HG03432 (cell line): Measurements from ENCODE around the gene SAP30.

Experiments used
- ATAC-seq: cut with Tn5 transposase; IDR thresholded peaks from one replicate; pipeline ENCODE4 v1.9.1; 2021; ENCODE audit warnings: mild to moderate bottlenecking, moderate library complexity; ENCODE audit not compliant: unreplicated experiment

Gene SAP30

DNA sequence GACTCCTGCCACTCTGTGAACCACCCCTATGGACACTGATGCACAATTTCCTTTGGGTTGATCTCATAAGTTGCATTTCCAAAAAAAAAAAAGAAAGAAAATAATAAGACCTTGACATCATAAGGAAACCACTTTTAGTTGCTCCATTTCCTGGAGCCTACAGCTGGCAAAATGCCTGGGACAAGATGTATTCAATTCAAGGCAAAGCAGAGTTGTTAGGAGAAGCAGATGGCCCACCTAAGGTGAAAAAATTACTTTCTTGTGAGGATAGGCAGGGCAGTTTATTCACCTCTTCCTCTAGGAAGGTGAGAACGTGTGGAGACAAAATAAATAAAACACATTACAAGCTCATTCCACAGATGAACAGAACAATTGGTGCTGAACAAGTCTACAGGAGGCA lies 42.3 kb downstream of the SAP30 start:
- ATAC-seq, result no peak

DNA sequence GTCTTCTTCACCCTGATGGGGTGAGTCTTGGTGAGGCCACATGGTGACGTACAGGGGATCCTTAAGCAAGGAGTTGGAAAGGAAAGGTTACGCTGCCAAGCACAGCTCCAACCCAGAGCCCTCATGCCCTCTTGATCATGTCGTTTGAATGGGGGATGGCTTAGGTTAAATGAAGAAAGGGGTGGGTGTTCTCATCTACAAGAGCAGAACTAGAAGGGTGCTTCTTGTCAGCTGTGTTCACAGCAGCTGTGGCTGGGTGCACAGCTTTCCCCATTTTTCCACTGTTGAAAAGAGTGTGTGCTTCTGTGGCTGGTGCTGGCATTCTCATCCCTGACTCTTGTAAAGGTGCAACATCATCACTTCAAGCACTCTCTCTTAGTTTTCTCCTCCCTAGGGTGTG lies 43.7 kb downstream of the SAP30 start:
- ATAC-seq, result no peak

DNA sequence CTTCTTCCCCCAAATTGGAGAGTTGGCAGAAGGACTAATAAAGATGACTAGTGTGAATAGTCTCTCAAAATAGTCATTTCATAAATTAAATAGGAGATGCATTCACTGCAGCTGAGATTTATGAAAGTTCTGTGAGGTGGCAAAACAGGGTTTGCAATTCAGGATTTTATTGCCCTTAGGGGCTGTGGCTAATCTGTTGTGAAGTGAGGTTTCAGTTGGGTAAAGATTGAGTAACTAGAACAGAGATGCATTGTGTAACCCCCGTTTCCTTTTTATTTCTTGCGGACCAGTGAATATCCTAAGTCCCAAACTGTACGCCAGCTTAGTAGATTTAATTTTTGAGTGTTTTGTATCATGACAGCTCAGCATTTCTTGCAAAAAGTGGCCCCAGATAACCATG lies 44.3 kb downstream of the SAP30 start:
- no peak for ATAC-seq

DNA sequence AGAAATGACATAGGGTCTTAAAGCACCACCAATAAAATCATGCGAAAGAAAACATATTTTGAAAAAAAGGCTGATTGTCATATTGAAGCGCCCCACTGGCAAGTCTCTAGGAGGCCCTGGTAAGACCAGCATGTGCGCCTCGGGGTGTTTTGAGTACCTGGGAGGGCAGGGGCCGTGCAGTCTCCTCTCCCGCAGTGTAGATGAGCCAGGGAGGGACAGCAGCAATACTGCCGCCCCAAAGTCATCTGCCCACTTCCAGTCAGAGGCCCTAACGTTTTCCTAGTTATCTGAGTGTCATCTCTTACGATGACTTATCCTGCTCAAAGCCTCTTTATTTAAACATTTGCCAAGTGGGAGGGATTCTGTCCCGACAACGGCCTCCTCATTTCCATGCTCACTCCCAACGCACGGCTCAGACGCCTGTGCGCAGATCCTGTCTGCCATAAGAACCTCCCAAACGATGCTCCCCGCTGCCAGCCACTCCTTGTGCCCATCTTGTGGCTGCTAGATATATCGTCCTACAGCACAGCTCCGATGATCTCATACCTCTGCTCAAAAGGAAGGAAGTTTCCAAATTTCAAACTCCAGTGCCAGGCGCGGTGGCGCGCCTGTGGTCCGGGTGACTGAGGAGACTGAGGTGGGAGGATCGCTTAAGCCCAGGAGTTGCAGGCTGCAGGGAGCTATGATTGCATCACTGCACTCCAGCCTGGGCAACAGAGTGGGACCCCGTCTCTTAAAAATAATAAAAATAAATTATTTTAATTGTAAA lies 45.3 kb downstream of the SAP30 start:
- ATAC-seq, result no peak

DNA sequence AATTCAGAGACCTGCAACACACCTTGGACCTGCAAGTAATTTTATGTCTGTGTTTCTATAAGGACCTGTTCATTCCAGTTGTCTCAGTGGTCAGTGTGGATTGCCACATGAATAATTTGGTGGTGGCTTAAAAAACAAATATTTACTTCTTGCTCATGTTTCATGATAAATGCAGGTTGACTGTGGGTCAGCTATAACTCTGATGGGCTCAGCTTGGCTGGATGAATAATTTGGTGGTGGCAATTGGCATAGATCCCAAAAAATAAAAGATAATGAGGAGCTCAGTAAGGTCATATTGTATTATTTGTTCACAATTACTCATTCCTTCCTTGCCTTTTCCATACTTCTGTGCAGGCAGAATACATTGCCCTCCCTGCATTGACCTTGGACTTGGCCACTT lies 47.1 kb downstream of the SAP30 start:
- ATAC-seq, result no peak

DNA sequence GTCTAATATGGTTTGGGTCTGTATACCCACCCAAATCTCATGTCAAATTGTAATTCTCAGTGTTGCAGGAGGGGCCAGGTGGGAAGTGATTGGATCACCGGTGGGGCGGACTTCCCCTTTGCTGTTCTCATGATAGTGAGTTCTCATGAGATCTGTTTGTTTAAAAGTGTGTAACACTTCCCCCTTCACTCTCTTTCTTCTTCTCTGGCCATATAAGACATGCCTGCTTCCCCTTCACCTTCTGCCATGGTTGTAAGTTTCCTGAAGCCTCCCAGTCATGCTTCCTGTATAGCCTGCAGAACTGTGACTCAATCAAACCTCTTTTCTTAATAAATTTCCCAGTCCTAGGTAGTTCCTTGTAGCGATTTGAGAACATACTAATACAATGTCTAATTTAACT lies 47.9 kb downstream of the SAP30 start:
- ATAC-seq, result no peak

DNA sequence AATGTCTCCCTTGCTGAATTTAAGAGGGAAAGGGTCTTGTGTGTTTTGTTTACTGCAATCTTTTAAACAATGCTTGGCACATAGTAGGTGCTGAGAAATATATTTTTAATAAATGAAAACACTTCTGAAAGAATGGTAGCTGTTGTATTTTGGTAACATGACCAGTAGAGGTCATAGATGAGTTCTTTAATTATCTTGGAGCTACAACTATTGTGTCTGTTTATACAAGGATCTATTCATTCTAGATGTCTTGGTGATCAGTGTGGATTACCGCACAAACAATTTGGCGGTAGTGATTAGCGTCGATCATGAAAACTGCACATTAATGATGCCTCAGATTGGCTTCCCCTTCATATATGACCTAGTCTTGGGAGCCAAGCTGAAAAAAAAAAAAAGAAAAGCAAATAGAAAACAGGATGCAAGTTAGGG lies 49.6 kb downstream of the SAP30 start:
- peak; percentile 73 for ATAC-seq

DNA sequence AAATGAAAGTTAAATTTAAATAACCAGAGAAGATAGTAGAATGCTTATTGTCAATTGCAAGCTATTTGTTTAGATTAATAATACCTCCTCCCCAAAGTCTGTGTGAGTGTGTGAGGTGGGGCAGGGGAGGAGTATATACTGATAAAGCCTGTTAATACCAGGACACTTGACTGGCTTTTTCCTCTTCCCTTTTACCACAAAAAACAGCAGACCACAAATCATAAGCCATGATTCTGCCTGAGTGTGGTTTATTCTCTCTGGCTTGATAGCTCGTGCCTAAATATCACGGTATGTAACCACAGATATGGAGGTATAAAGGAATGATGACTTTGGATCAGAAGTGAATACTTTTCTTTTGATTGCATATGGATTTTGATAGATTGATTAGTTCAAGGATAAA lies 50.0 kb downstream of the SAP30 start:
- no peak for ATAC-seq

DNA sequence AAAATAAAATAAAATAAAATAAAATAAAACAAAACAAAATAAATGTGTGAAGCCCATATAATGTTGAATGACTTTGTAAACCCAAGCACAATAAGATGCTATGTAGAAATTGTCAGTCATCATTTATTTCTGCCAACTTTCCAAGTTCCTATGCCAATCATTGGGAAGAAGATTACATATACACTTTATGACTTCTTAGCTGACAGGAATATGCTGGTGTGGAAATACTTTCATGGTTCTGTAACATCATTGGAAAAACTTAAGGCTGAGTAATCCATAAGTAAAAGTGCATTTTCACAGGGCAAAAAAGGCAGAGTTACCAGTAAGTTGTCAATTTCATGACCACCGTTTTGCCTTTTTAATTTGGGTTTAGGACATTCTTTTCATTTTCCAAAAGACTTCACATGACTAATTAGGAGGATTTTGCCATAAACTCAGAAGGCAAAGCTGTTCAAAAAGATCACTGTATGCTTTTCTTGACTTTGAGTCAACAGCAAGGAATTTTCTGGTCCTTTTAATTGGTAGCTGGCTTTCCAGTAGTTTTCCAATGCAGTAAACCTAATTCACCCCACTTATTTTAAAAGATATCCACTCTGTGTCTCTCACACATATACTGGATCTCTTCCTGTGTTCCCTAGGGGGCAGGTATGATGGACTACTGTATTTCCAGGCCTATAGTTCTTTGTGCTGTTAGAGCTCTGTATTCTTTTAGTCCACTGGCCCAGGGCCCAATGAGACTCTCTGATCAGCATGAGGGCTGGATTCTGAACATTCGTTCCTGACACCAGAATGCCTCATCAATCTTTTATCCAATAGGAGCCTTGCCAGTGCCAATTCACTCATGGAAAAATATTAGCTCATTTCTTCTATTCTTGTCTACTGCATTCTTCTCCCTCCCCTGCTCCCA lies 54.4 kb downstream of the SAP30 start:
- ATAC-seq, result no peak

DNA sequence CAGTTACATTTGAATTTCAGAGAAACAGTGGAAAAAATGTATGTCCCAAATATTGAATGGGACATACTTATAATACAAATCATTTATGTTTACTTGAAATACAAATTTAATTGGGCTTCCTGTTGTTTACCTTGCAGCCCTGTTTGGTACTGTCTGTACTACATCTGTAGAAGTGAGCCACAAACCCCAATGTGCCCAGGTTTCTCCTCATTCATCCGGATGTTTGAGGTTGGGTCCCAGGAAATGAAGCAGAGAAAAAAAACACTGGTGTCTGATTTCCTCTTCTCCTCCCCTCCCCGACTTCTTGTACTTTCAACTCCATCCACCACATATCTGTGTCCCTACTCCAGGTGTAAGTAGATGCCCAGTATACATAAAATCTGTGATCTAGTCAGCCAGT lies 55.3 kb downstream of the SAP30 start:
- no peak for ATAC-seq
